ENCODE measurements around the gene LCP1.

Gene LCP1

DNA sequence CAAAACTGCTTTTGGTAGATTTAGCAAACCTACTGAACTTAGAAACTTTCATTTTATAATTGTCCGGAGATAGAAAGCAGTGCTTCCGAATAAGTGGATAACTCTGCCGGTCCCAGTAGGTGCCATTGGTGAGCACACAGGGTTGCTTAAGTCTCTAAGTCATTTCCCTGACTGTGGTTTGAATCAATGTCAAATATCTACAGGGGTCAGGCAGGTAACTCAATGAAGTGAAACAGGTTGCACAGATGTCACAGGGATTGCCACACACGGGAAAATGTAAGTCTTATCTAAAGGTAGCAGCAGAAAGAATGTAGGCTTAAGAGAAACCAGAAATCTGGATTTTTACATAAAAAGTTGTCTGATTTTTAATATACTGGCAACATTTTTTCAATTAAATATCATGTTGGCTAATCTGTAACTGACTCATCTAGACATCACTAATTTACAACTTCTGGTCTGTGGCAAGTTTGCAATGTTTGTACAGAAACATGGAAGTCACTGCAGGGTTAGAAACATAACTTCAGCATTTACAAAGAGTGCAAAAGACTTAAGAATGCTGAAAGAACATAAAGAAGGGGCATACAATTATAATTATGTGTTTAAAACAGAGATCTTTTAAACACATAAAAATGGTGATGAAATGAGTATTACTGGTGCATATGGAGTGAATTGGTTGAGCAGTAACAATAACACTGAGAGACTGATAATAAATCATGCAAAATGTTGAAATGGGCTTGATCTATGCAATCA lies 15.5 kb upstream of the LCP1 start:
- TF ChIP-seq, protein P1, sequence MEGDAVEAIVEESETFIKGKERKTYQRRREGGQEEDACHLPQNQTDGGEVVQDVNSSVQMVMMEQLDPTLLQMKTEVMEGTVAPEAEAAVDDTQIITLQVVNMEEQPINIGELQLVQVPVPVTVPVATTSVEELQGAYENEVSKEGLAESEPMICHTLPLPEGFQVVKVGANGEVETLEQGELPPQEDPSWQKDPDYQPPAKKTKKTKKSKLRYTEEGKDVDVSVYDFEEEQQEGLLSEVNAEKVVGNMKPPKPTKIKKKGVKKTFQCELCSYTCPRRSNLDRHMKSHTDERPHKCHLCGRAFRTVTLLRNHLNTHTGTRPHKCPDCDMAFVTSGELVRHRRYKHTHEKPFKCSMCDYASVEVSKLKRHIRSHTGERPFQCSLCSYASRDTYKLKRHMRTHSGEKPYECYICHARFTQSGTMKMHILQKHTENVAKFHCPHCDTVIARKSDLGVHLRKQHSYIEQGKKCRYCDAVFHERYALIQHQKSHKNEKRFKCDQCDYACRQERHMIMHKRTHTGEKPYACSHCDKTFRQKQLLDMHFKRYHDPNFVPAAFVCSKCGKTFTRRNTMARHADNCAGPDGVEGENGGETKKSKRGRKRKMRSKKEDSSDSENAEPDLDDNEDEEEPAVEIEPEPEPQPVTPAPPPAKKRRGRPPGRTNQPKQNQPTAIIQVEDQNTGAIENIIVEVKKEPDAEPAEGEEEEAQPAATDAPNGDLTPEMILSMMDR (IDR thresholded peaks at IDR 0.05; ENCODE audit: borderline replicate concordance, control extremely low read depth, extremely low read depth, insufficient read depth, missing control alignments) = no peak
- DNase-seq (ENCODE audit: low spot score) = no peak
- in situ Hi-C loops (cut with MboI; ENCODE audit: low sequenced_read_pairs, unreplicated experiment) = no loop called here

DNA sequence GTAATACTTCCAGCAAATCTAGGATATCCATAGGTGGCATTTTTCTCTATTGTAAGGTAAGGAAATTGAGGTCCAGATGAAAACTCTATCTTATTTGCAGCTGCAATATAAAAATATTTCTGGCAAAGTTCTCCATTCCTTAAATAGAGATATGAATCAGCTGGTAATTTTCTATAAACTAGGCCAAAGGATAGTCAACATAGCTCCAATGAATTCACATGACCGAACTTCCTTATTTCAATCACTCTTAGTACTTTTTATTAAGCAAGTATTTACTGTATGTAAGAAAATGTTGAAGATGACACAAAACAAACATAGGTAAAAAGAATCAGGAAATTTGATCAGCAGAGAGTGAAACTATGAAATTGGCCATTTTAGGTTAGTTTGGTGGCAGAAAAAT lies 13.0 kb upstream of the LCP1 start:
- in situ Hi-C loops (cut with MboI; ENCODE audit: low sequenced_read_pairs, unreplicated experiment) = no loop called here
- TF ChIP-seq, protein P1 (IDR thresholded peaks at IDR 0.05; ENCODE audit: borderline replicate concordance, control extremely low read depth, extremely low read depth, insufficient read depth, missing control alignments) = no peak
- no peak for DNase-seq (ENCODE audit: low spot score)

DNA sequence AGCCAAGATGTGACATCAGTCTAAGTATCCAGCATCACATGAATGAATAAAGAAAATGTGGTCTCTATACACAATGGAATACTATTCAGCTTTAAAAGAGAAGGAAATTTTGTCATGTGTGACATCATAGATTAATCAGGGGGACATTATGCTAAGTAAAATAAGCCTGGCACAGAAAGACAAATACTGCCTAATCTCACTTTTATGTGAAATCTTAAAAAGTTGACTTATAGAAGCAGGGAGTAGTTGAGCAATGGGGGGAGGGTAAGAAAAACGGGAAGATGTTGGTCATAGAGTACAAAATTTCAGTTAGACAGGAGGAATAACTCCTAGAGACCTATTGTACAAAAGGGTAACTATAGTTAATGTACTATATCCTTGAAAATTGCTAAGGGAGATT lies 10.4 kb upstream of the LCP1 start:
- TF ChIP-seq, protein P1 (IDR thresholded peaks at IDR 0.05; ENCODE audit: borderline replicate concordance, control extremely low read depth, extremely low read depth, insufficient read depth, missing control alignments) = no peak
- in situ Hi-C loops (cut with MboI; ENCODE audit: low sequenced_read_pairs, unreplicated experiment) = no loop called here
- DNase-seq (ENCODE audit: low spot score) = no peak

DNA sequence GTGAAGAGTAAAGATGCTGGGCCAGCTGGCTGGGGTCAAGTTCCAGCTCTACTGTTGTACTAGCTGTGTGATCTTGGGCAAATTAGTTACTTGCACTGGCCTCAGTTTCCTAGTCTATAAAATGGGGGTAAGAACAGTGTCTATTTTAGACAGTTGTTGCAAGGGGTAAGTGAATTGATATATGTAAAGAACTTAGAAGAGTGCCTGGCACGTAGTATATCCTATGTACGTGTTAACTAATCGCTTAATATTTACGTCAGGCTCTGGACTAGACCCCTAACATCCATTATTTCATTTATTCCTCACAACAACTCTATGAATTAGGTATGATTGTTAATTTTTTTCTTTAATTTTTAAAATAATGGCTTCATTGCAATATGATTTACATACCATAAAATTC lies 3.7 kb upstream of the LCP1 start:
- DNase-seq (ENCODE audit: low spot score) = no peak
- TF ChIP-seq, protein P1 (IDR thresholded peaks at IDR 0.05; ENCODE audit: borderline replicate concordance, control extremely low read depth, extremely low read depth, insufficient read depth, missing control alignments) = no peak
- in situ Hi-C loops (cut with MboI; ENCODE audit: low sequenced_read_pairs, unreplicated experiment) = no loop called here

DNA sequence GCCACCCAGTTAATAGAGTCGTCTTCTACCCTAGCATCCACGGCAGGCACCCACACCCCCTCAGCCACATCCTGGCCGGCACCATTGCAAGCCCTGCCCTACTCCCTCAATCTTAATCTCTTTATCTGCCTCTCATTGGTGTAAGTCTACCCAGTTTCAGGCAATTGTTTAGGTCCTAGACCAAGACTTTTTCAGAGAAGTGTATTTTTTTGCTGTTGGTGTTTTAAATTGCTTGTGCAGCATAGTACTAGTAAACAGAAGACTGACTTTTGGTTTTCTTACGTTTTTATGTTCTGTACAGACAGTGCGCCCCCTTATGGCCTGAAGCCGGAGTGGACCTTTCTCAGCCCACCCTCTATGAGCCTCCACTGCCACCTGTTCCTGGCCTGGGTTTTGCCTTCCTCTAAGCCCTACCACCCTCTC lies 2.3 kb upstream of the LCP1 start:
- DNase-seq (ENCODE audit: low spot score) = peak; percentile 51
- in situ Hi-C loops (cut with MboI; ENCODE audit: low sequenced_read_pairs, unreplicated experiment) = no loop called here
- TF ChIP-seq, protein P1 (IDR thresholded peaks at IDR 0.05; ENCODE audit: borderline replicate concordance, control extremely low read depth, extremely low read depth, insufficient read depth, missing control alignments) = peak; percentile 86

DNA sequence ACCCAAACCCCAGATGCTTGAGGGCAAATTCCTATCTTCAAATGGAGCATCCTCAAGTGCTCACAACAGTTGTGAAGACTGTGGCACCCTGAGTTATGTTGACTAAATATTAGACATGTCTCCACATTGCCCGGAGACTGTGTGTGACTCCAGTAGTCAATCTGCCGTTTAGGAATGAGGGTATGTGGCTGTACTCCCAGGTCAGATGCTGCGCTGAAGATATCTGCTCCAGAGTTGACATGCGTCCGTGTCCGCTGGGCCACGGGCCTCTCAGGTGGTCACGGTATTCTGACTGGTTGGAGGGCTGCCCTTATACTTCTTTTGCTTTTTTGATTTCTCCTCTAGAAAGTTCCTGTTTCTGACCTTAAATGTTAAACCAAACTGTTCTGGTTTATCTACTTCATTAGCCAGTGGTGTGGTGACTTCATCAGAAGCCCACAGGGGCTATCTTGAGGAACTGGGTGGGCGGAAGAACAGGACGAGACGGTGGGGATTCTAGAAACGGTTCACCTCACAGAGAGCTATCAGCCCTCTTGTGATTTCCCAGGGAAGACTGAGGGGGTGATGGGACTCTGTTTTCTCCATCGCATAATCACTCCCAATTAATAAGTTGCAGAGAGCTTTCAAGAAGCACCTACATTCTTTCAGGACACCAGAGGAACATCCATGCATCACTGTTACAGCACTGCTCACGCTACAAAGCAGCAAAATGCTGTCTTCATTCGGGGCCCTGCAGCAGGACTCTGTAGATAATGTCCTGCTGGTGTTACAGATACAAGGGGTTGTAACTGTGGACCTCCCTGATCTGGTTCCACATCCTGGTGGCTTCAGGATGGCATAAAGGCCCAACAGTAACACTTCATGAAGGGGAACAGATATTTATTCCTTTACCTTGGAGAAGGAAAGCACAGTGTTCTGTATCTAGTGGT lies 1.3 kb upstream of the LCP1 start:
- no peak for DNase-seq (ENCODE audit: low spot score)
- in situ Hi-C loops (cut with MboI; ENCODE audit: low sequenced_read_pairs, unreplicated experiment) = no loop called here

More for the DNA sequence above, 1.3 kb upstream of the LCP1 start:
- TF ChIP-seq, protein P1 (IDR thresholded peaks at IDR 0.05; ENCODE audit: borderline replicate concordance, control extremely low read depth, extremely low read depth, insufficient read depth, missing control alignments) = no peak

All from GM13976 (cell line).